Stomach (tissue), 4 donors: ENCODE measurements around the gene CKMT2.

Experiments used
- POLR2A ChIP-seq, 4 donors: fragments of 450-650 bp; IDR thresholded peaks; one replicate each; pipeline ENCODE4 v1.6.1; 2016; ENCODE audit warnings: antibody characterized with exemption in 4 of 4, control low read depth in 2 of 4, mild to moderate bottlenecking in 1 of 4, moderate library complexity in 1 of 4
- TF ChIP-seq, protein P1 (sequence below), 7 experiments: fragments of 450-650 bp in 4 of 7; fragments of 200-600 bp in 3 of 7; sonication (generic) in 3 of 7; IDR thresholded peaks; one replicate each; pipeline ENCODE4 v1.5.1; 2016 to 2019; ENCODE audit warnings: antibody characterized with exemption in 7 of 7, control low read depth in 2 of 7, mild to moderate bottlenecking in 1 of 7

DNA sequence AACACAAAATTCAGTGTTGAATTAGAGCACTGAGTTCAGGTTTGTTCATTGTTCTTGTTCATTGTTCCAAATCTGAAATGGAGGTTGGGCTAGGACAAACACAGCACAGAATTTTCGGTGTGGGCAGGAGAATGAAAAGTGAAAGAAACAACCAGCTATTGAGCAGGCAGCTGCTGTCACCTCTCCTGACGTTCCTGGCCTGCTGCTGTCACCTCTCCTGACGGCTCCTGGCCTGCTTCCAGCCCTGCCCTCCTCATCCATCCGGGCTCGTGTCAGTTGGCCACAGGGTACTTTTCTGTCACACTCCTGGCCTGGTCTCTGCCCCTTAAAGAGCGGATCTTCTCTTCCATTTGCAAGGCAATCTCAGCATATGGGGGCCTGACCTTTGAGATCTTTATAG is 45.2 kb upstream of the CKMT2 start:
- TF ChIP-seq, protein P1, sequence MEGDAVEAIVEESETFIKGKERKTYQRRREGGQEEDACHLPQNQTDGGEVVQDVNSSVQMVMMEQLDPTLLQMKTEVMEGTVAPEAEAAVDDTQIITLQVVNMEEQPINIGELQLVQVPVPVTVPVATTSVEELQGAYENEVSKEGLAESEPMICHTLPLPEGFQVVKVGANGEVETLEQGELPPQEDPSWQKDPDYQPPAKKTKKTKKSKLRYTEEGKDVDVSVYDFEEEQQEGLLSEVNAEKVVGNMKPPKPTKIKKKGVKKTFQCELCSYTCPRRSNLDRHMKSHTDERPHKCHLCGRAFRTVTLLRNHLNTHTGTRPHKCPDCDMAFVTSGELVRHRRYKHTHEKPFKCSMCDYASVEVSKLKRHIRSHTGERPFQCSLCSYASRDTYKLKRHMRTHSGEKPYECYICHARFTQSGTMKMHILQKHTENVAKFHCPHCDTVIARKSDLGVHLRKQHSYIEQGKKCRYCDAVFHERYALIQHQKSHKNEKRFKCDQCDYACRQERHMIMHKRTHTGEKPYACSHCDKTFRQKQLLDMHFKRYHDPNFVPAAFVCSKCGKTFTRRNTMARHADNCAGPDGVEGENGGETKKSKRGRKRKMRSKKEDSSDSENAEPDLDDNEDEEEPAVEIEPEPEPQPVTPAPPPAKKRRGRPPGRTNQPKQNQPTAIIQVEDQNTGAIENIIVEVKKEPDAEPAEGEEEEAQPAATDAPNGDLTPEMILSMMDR (IDR thresholded peaks at IDR 0.05) = no peak
- no peak for TF ChIP-seq POLR2A (IDR thresholded peaks at IDR 0.05)
